Testis (tissue), 2 donors: ENCODE results near the gene CTCF.

Experiments used
- CTCF ChIP-seq, 3 experiments: fragments of 450-650 bp in 2 of 3; fragments of 200-600 bp in 1 of 3; sonication (generic) in 1 of 3; IDR thresholded peaks; one replicate each; pipeline ENCODE4 v1.5.1; 2016 to 2019; ENCODE audit warnings: antibody characterized with exemption in 3 of 3, mild to moderate bottlenecking in 2 of 3, moderate library complexity in 1 of 3
- POLR2A ChIP-seq: fragments of 450-650 bp; IDR thresholded peaks from one replicate; pipeline ENCODE4 v1.6.1; 2017; ENCODE audit warnings: antibody characterized with exemption, mild to moderate bottlenecking, moderate library complexity

GRCh38 chr16:67679935-67680897 is 117.9 kb downstream of the CTCF start:
- TF ChIP-seq CTCF (IDR thresholded peaks at IDR 0.05) (no peak), POLR2A (no peak)
